C4-2B (cell line): ENCODE results near the gene PTEN.
"Not testable (repeated sequence)": the region's sequence is repeated elsewhere in the genome, so short reads cannot be mapped to it uniquely, and the experiment has no call there.

ENCODE experiments used
- H3K27ac ChIP-seq: fragments of 450-650 bp; 2 replicates; pipeline ENCODE4 v1.5.1; 2017
- ZFX ChIP-seq: fragments of 450-650 bp; IDR thresholded peaks from 2 replicates; pipeline ENCODE4 v1.6.1; 2017
- TF ChIP-seq, protein P1 (sequence below): fragments of 450-650 bp; conservative IDR thresholded peaks from 2 replicates; pipeline ENCODE4 v1.5.1; 2017; ENCODE audit warnings: mild to moderate bottlenecking

PTEN gene

DNA sequence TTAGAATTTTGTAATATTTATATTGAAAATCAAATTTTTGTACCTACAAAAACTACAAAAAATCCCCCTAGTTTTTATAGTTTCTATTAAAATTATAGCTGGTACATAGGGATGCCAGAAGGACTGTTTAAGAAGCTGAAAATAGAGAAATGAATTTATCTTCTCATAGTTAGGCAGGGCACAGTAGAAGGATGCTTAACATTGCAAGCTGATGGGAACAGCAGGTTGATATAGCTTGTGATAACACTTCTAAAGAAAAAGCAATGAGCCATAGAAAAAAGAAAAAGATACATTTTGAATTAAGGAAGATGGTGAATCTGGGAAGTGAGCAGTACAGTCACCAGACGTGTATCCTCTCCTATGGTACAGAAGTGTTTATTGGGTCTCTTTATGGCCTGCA lies 32.0 kb downstream of the PTEN start:
- TF ChIP-seq, protein P1, sequence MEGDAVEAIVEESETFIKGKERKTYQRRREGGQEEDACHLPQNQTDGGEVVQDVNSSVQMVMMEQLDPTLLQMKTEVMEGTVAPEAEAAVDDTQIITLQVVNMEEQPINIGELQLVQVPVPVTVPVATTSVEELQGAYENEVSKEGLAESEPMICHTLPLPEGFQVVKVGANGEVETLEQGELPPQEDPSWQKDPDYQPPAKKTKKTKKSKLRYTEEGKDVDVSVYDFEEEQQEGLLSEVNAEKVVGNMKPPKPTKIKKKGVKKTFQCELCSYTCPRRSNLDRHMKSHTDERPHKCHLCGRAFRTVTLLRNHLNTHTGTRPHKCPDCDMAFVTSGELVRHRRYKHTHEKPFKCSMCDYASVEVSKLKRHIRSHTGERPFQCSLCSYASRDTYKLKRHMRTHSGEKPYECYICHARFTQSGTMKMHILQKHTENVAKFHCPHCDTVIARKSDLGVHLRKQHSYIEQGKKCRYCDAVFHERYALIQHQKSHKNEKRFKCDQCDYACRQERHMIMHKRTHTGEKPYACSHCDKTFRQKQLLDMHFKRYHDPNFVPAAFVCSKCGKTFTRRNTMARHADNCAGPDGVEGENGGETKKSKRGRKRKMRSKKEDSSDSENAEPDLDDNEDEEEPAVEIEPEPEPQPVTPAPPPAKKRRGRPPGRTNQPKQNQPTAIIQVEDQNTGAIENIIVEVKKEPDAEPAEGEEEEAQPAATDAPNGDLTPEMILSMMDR, result no peak
- TF ChIP-seq ZFX, result no peak
- no peak overlapping the region for H3K27ac ChIP-seq

DNA sequence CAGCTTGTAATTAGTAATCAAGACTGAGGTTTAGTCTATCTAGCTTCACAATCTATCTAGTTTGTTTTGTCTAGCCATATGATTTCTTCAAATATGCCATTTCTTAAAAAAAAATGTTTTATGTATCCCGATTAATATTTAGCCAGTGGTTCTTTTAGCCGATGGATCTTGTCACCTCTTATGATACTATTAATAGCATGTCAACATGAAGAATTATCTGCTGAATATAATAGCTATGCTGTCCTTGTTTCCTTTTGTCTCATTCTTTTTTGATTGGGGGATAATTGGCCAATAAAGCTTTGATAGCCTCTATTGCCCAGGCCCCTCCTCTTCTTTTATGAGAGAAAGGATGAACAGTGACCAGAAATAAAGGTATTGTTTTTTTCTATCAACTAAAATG lies 32.8 kb downstream of the PTEN start:
- H3K27ac ChIP-seq, result no peak overlapping the region
- no peak for TF ChIP-seq ZFX
- TF ChIP-seq, protein P1, result no peak

DNA sequence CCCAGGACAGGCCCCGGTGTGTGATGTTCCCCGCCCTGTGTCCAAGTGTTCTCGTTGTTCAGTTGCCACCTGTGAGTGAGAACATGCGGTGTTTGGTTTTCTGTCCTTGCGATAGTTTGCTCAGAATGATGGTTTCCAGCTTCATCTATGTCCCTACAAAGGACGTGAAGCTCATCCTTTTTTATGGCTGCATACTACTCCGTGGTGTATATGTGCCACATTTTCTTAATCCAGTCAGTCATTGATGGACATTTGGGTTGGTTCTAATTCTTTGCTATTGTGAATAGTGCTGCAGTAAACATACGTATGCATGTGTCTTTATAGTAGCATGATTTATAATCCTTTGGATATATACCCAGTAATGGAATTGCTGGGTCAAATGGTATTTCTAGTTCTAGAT lies 34.5 kb downstream of the PTEN start:
- not testable (repeated sequence) for H3K27ac ChIP-seq

DNA sequence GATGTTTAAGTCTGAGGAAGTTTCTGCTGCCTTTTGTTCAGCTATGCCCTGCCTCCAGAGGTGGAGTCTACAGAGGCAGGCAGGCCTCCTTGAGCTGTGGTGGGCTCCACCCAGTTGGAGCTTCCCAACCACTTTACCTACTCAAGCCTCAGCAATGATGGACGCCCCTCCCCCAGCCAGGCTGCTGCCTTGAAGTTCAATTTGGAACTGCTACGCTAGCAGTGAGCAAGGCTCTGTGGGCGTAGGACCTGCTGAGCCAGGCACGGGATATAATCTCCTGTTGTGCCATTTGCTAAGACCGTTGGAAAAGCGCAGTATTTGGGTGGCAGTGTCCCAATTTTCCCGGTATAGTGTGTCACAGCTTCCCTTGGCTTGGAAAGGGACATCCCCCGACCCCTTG lies 40.0 kb downstream of the PTEN start:
- not testable (repeated sequence) for H3K27ac ChIP-seq

- TF ChIP-seq ZFX, result no peak
- TF ChIP-seq, protein P1, result no peak
- no peak overlapping the region for H3K27ac ChIP-seq
Measured at GRCh38 chr10:87913156-87913921, 49.9 kb downstream of the PTEN start.

DNA sequence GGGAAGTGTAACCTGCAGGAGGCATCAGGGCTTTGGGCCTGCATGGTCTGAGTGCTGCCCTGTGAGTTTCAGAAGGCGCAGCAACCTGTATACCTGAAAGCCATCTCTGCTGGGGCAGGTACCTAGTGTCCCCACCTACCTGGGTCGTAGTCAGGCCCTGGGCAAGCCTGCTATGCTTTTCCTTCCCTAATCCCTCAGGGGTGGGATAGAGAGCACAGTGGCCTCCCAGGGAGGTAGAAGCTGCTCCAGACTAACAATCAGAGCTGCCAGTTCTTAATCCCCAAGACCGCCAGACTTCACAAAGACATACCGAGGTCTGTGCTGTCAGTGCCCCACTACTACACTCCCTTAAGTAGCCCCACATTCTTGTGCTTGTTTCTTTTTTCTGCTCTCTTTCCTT lies 52.0 kb downstream of the PTEN start:
- TF ChIP-seq, protein P1, result no peak
- no peak for TF ChIP-seq ZFX
- H3K27ac ChIP-seq, result no peak overlapping the region

- TF ChIP-seq ZFX, result no peak
- TF ChIP-seq, protein P1, result no peak
- H3K27ac ChIP-seq, result no peak overlapping the region
Measured at GRCh38 chr10:87915989-87916388, 52.6 kb downstream of the PTEN start.

GRCh38 chr10:87916515-87916914 lies 53.1 kb downstream of the PTEN start:
- no peak overlapping the region for H3K27ac ChIP-seq
- no peak for TF ChIP-seq ZFX
- TF ChIP-seq, protein P1, result no peak
